ENCODE data around the gene PTPRE. TPM values are rescaled to one million over a fixed set of nuclear protein-coding genes. Genes with fewer than 3 reads are reported as not detected.

The PTPRE gene
- total RNA-seq, 6 experiments from 2014 or later = 2.3 to 9.2 (median 2.7) TPM

DNA sequence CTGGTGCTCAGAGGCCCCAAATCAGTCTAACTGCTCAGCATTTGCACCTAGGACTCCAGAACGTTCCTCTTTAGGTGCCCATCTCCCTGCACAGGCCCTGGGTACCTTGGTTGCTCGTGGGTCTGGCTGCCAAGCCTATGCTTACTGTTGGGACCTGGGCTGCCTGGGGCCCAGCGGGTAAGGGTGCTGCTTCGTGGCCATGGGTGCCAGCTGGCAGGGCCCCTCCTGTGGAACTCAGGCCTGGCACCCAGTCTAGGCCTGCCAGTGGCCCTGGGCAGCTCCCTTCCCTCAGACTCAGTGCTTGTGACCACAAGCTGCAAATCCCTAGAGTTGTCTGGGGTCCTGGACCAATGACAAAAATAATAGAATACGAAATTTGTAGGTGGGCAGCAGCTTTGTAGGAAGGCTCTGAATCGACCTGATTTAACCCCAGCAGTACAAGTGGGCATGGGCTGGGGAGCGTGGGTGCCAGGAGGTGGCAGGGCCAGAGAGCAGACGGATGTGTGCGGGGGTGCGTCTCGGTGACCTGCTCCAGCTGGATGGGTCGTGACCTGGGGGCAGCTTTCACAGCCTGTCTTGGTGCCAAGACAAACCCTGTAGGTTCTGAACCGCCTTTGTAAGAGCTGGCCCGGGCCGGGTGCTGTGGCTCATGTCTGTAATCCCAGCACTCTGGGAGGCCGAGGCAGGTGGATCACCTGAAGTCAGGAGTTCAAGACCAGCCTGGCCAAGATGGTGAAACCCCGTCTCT lies 149.6 kb downstream of the PTPRE start:
- Histone ChIP-seq H3K9me3 (no peaks in the 10 kb centered on the region), H3K27ac (no peak overlapping the region), H3K4me1 (no peaks in the 10 kb centered on the region), H3K27me3 (no peaks in the 10 kb centered on the region), H3K36me3 (no peaks in the 10 kb centered on the region), H3K4me3 (no peak overlapping the region)
- DNase-seq (peak in 1 of 3 donors; percentile 20), ATAC-seq (no peak)
- intact Hi-C loops (cut with DNase I) = no loop called here
- WGBS (ENCODE audit: insufficient coverage, low coverage, low lambda C conversion rate, missing lambda C conversion rate) = 90% methylated on average over 7 of the region's 17 CpGs
- TF ChIP-seq POLR2A (IDR thresholded peaks at IDR 0.05) = no peak
- TF ChIP-seq, protein P1, sequence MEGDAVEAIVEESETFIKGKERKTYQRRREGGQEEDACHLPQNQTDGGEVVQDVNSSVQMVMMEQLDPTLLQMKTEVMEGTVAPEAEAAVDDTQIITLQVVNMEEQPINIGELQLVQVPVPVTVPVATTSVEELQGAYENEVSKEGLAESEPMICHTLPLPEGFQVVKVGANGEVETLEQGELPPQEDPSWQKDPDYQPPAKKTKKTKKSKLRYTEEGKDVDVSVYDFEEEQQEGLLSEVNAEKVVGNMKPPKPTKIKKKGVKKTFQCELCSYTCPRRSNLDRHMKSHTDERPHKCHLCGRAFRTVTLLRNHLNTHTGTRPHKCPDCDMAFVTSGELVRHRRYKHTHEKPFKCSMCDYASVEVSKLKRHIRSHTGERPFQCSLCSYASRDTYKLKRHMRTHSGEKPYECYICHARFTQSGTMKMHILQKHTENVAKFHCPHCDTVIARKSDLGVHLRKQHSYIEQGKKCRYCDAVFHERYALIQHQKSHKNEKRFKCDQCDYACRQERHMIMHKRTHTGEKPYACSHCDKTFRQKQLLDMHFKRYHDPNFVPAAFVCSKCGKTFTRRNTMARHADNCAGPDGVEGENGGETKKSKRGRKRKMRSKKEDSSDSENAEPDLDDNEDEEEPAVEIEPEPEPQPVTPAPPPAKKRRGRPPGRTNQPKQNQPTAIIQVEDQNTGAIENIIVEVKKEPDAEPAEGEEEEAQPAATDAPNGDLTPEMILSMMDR (IDR thresholded peaks at IDR 0.05) = no peak

DNA sequence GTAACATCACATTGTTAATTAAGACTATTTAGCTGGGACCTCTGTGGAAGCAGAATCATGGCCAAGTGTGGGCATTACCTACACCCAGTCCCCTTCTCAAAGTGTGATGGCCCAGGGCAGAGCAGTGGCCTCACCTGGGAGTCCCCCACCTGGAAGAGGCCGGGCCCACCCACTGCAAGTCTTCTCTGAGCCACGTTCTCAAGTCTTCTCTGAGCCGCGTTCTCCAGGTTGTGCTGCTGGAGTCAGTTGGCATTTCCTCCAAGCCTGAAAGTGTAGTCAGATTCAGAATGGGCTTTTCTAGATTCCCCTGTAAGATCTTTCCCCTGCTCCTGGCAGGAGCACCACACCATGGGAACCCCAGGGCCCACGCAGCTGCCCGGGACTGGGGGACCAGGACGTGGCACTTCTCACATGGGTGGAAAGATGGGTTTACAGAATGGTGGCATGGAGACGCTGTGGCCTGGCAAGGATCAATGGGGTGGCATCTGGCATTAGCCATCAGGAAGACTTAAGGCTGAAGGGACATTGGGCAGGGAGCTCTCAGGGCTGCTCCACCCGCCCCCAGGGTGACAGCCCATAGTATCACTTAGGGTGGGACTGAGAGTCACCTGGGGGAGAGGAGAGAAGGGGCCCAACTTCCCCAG lies 151.3 kb downstream of the PTPRE start:
- ATAC-seq = no peak
- Histone ChIP-seq H3K9me3 (no peaks in the 10 kb centered on the region), H3K4me1 (no peaks in the 10 kb centered on the region), H3K27me3 (no peaks in the 10 kb centered on the region), H3K4me3 (no peak overlapping the region), H3K36me3 (no peaks in the 10 kb centered on the region), H3K27ac (no peak overlapping the region)
- WGBS (ENCODE audit: insufficient coverage, low coverage, low lambda C conversion rate, missing lambda C conversion rate) = 87% methylated on average over 4 of the region's 9 CpGs
- intact Hi-C loops (cut with DNase I) = no loop called here
- TF ChIP-seq POLR2A (IDR thresholded peaks at IDR 0.05) = no peak
- TF ChIP-seq, protein P1 (IDR thresholded peaks at IDR 0.05) = no peak
- peak in 1 of 3 donors; percentile 36 for DNase-seq

DNA sequence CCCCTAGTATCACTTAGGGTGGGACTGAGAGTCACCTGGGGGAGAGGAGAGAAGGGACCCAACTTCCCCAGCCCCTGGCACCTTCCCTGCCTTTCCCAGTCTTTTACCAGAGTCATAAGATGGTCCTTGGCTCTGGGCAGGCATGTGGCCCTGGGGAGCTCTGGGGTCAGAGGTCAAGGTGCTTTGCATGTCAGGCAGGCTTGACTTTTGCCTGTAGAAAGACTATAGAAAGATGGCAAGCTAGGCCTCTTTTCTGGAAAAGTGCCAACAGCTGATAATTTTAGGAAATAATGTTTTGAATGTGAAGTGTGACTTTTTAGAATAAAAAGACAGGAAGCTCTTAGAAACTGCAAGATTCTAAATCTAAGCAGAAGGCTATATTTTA lies 151.8 kb downstream of the PTPRE start:
- H3K36me3 ChIP-seq = no peaks in the 10 kb centered on the region
- DNase-seq (peak in 1 of 3 donors; percentile 4), ATAC-seq (no peak)
- no peak for TF ChIP-seq POLR2A (IDR thresholded peaks at IDR 0.05)
- TF ChIP-seq, protein P1 (IDR thresholded peaks at IDR 0.05) = no peak
- H3K27ac ChIP-seq = no peak overlapping the region
- intact Hi-C loops (cut with DNase I) = no loop called here
- no peaks in the 10 kb centered on the region for H3K27me3 ChIP-seq
- H3K9me3 ChIP-seq = no peaks in the 10 kb centered on the region
- H3K4me1 ChIP-seq = no peaks in the 10 kb centered on the region
- H3K4me3 ChIP-seq = no peak overlapping the region

DNA sequence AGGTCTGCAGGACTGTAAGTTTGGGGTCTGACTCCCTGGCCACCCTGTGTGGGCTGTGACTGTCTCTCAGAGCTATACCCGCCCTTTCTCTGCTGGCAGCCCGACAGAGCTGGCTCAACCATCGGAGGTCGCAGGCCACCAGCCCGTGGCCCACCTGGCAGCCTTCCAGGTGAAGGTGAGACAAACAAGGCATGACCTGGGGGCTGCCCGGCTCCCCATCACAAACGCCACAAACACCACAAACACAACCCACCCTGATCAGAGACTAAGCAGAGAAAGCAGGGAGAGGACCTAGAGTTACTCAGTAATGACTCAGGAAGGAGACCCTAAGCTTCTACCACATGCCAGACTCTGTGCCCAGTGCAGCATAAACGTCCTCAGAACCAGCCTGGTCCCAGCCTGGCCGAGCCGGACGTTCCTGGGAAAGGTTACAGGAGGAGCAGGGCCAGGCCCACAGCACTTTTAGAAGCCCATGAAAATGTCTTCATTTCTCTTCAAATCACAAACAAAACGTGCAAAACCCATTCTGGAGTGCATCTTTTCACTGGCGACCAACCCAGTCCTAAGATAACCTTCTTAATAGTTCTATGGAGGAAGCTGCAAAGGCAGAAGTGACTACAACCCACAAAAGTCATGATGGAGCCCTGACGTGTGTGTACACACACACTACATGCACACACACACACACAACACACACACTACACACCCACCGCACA lies 152.5 kb downstream of the PTPRE start:
- H3K27ac ChIP-seq = no peak overlapping the region
- peak in 1 of 3 donors; percentile 51 for DNase-seq
- no peak for TF ChIP-seq POLR2A (IDR thresholded peaks at IDR 0.05)
- TF ChIP-seq, protein P1 (IDR thresholded peaks at IDR 0.05) = no peak

More for the DNA sequence above, 152.5 kb downstream of the PTPRE start:
- intact Hi-C loops (cut with DNase I) = no loop called here
- Histone ChIP-seq H3K36me3 (no peaks in the 10 kb centered on the region), H3K9me3 (no peaks in the 10 kb centered on the region), H3K4me3 (no peak overlapping the region), H3K27me3 (no peaks in the 10 kb centered on the region), H3K4me1 (no peaks in the 10 kb centered on the region)
- no peak for ATAC-seq
- 57% methylated on average over 6 of the region's 15 CpGs for WGBS (ENCODE audit: insufficient coverage, low coverage, low lambda C conversion rate, missing lambda C conversion rate)

Data from right lobe of liver (tissue), 6 donors.